ENCODE data around the gene RFX5. TPM values are rescaled to one million over a fixed set of nuclear protein-coding genes. Genes with fewer than 3 reads are reported as not detected.

RFX5 gene
- total RNA-seq, 2 donors from 2014 or later: 23.1 to 23.8 TPM

GRCh38 chr1:151327903-151328674 lies 19.0 kb downstream of the RFX5 start:
- ATAC-seq (peak; percentile 12 to 15), DNase-seq (no peak)
- intact Hi-C loops (cut with DNase I): no loop called here

- DNase-seq (peak; percentile 89), ATAC-seq (peak; percentile 98)
- intact Hi-C loops (cut with DNase I): no loop called here
These were observed 19.7 kb downstream of the RFX5 start, which contains the start of gene PI4KB for GRCh38 chr1:151327223-151327902. TSS of gene PI4KB (minus strand) at chr1:151327416. CDS start at chr1:151316481, 10,935 bp downstream.

DNA sequence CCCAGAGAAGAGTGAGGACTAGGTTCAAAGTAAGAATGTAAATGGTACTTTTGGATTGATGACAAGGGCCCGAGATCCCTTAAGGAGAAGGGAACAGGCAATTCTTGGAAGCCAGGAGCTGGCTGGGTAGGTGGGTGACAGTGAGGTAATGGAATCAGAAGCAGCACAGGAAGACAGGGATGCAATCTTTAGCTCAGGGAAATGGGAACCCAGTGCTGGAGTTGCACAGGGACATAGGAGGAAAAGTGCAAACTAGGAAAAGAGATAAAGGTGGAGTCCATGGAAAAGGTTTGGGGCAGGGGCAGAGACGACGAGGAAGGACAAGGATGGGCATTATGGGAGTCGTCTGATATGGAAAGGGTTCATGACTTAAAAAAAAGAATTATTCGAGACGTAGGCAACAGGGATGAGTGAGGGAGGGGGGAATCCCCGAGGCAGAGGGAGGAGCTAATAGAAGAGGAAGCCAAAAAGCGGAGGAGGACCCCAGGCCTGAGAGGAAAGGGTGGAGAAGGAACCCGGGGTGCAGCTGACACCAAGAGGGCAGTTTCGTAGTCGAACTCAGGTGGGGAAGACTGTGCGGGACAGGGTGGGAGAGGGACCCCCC lies 20.3 kb downstream of the RFX5 start:
- DNase-seq (peak; percentile 68), ATAC-seq (peak; percentile 73 to 85)
- intact Hi-C loops (cut with DNase I): no loop called here

GRCh38 chr1:151325646-151326429 lies 21.2 kb downstream of the RFX5 start:
- intact Hi-C loops (cut with DNase I): no loop called here
- ATAC-seq (no peak), DNase-seq (no peak)

DNA sequence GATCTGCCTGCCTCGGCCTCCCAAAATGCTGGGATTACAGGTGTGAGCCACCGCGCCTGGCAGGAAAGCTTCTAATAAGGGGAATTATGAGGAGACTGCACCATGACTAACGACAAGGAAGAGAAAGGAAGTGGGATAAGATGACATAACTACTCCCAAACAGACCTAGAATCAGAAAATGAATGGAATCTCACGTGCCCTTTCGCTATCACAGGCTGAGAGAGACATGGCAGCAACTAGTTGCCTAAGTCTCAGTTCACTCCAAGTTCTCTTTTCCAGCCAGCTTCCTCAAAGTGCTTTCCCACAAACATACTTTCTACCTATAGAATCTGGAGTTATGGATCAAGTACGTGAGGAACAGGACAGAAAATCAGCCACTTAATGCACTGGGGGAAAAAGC lies 21.8 kb downstream of the RFX5 start:
- intact Hi-C loops (cut with DNase I): no loop called here
- ATAC-seq (no peak), DNase-seq (no peak)

GRCh38 chr1:151324390-151324930 lies 22.6 kb downstream of the RFX5 start:
- intact Hi-C loops (cut with DNase I): no loop called here
- ATAC-seq (no peak), DNase-seq (no peak)

DNA sequence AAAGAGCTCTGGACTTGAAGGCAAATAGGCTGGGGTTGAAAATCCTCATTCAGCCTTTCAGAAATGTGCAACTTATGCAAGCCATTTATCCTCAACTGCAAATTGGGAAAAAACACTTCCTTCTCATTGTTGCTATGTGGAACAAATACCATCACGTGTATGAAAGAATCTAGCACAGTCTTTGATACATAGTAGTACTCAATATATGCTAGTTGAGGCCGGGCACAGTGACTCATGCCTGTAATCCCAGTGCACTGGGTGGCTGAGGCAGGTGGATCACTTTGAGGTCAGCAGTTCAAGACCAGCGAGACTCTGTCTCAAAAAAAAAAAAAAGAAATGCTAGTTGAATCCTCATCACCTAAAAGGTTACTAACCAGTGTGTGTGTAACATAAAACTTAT lies 28.1 kb downstream of the RFX5 start:
- DNase-seq: no peak
- ATAC-seq: no peak
- intact Hi-C loops (cut with DNase I): no loop called here

- ATAC-seq (no peak), DNase-seq (no peak)
- intact Hi-C loops (cut with DNase I): no loop called here
These were observed 31.4 kb downstream of the RFX5 start for GRCh38 chr1:151315565-151316235.

- DNase-seq (peak; percentile 89), ATAC-seq (peak; percentile 67 to 75)
- intact Hi-C loops (cut with DNase I): no loop called here
These were observed 32.7 kb downstream of the RFX5 start for GRCh38 chr1:151314137-151314875.

GRCh38 chr1:151313501-151313900 lies 33.6 kb downstream of the RFX5 start:
- ATAC-seq: peak in 1 of 2 donors; percentile 5
- intact Hi-C loops (cut with DNase I): no loop called here
- DNase-seq: peak; percentile 36

DNA sequence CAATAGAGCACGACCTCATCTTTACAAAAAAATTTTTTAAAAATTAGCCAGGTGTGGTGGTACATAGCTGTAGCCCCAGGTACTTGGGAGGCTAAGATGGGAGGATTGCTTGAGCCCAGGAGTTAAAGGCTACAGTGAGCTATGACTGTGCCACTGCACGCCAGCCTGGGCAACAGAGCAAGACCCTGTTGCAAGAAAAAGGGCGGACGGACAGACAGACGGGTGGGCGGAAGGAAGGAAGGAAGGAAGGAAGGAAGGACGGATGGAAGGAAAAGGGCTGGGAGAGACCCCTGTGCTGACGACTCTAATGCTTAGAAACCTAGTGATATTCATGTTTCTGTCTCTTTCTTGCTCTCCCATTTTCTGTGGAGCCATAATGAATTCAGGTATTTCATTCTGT lies 34.2 kb downstream of the RFX5 start:
- ATAC-seq: no peak
- intact Hi-C loops (cut with DNase I): no loop called here
- no peak for DNase-seq

- intact Hi-C loops (cut with DNase I): no loop called here
- DNase-seq (no peak), ATAC-seq (no peak)
These were observed 34.6 kb downstream of the RFX5 start for GRCh38 chr1:151312411-151312810.

- DNase-seq (peak; percentile 88), ATAC-seq (peak; percentile 90 to 95)
- intact Hi-C loops (cut with DNase I): no loop called here
These were observed 35.3 kb downstream of the RFX5 start for GRCh38 chr1:151311589-151312331.

- ATAC-seq: peak; percentile 8 to 28
- intact Hi-C loops (cut with DNase I): no loop called here
These were observed 36.0 kb downstream of the RFX5 start for GRCh38 chr1:151311011-151311410.

DNA sequence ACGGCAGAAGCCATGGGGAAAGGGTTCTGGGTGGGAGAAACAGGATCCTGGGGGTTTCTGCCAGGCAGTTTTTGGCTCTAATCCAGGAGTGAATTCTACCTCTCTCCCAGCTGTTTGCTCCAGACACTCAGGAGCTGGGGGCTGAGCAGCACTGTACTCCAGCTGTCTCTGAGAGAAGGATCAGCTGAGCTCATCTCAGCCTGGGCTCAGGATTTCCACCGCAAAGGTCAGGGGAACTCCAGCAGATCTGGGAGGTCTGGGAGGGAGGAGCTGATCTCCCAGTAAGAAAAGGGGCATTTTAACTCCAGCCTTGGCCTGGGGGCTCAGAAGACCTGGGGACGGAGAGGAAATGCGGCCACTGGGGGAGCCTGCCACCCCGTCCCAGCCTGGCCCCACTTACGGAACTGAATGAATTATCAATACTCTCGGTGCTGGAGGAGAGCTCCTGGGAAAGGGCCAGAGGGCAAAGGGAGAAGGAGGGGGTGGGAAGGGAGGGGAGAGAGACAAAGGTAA lies 37.2 kb downstream of the RFX5 start:
- intact Hi-C loops (cut with DNase I): loop anchor here in 1 of 2 donors (10.0 kb wide), 1 partner anchor 85 kb away; the partner anchor contains the start of gene PSMB4
- DNase-seq (peak; percentile 45), ATAC-seq (peak in 1 of 2 donors; percentile 48)

More at GRCh38 chr1:151311011-151311410, 36.0 kb downstream of the RFX5 start:
- no peak for DNase-seq

DNA sequence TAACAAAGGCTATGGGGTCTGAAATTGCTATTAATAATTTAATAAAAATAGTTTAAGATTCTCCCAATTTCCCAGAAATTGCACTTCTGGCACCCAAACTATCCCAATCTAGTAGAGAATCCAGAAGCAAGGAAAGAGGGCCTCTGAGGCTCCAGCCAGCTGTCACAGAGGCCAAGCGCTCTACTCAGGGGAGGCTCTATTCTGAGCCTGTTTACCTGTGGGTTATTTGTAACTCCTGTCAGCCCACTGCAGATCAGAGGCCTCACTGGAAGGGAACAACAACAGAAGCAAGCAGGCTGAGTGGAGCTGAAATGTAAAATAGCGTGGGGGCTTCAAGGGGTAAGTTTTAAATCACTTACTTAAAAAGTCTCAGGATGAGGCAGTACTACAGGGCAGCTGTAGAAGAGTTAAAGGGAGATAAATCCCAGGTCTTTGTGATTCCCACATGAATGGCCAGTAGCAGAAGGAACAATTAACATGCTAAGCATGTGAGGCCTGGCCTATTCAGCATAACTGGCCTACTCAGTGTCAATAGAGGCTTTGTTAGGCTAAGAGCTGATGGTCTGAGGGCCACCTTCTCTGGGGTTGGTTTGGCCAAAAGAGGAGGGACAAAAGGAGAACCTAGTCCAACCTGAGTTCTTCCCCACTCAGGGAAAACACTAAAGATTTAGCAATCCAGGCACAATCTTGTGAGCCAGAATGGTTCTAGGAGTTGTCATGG lies 52.1 kb downstream of the RFX5 start:
- no peak for ATAC-seq
- DNase-seq: no peak
- intact Hi-C loops (cut with DNase I): no loop called here

Measured in left cardiac atrium (tissue), 4 donors.